Dermis microvascular lymphatic vessel endothelial cell (primary cell): ENCODE results near the gene TMEM207. TPM values are rescaled to one million over a fixed set of nuclear protein-coding genes. Genes with fewer than 3 reads are reported as not detected.
A peak's percentile ranks its signal among the peaks of the same experiment; 100 is the strongest.

Experiments
- DNase-seq, 2 donors: peaks; one replicate each; pipeline versions ENCODE4 v3.0.0 to v3.0.0-alpha.2; 2010; ENCODE audit warnings: low read depth in 2 of 2
- total RNA-seq: library from RNA; depleted of rRNA; stranded (reverse); fragments of >200 nt; gene quantifications from 2 replicates; pipeline ENCODE4 v1.2.1, GENCODE V29; 2014

The TMEM207 gene
- total RNA-seq, 1 donor from 2014 or later = not detected

- peak; percentile 91 to 97 for DNase-seq
Measured at GRCh38 chr3:190385731-190386688, 63.7 kb downstream of the TMEM207 start.

GRCh38 chr3:190384309-190384756, 65.4 kb downstream of the TMEM207 start:
- peak; percentile 79 to 84 for DNase-seq

GRCh38 chr3:190382082-190382481, 67.6 kb downstream of the TMEM207 start:
- DNase-seq = no peak

GRCh38 chr3:190381441-190381840, 68.3 kb downstream of the TMEM207 start:
- no peak for DNase-seq

- DNase-seq = no peak
Measured at GRCh38 chr3:190380184-190380583, 69.5 kb downstream of the TMEM207 start.

Other genes with a start within 250 kb of the TMEM207 start
- gene CLDN1, start 127.5 kb downstream of the TMEM207 start, total RNA-seq = 0.13 and 0.63 TPM in 2 replicates
- not detected in 2 replicates for gene CLDN16, start 61.7 kb downstream of the TMEM207 start, total RNA-seq
- gene IL1RAP, start 64.2 kb upstream of the TMEM207 start, total RNA-seq = 1.9 and 2.1 TPM in 2 replicates